GM21381 (cell line): ENCODE measurements around the gene MET.
"Not testable (repeated sequence)": the region's sequence is repeated elsewhere in the genome, so short reads cannot be mapped to it uniquely, and the experiment has no call there.

Experiments
- ATAC-seq: cut with Tn5 transposase; IDR thresholded peaks from one replicate; pipeline ENCODE4 v1.9.1; 2021; ENCODE audit warnings: mild to moderate bottlenecking, moderate library complexity; ENCODE audit not compliant: unreplicated experiment

Gene MET

GRCh38 chr7:116726713-116727431 is 54.9 kb downstream of the MET start:
- ATAC-seq = no peak

- no peak for ATAC-seq
These were observed 55.5 kb downstream of the MET start for GRCh38 chr7:116727432-116728009.

DNA sequence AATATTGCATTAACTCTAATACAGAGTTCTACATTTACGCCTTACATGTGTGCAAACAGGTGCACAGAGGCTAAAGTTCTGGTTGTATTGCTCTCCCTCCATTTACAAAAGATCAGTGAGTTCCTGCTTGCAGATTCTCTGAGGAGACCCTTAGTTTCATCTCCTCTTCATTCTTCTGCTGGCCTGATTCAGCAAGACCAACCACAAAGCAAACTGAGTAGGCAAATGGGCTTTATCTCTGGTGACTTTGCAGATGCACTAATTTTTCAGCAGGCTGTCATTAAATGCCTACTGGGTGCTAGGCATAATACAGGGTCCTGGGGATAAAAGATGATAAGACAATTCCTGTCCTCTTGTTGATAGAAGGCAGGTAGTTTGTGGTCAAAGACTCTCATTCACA is 56.4 kb downstream of the MET start:
- ATAC-seq = no peak

DNA sequence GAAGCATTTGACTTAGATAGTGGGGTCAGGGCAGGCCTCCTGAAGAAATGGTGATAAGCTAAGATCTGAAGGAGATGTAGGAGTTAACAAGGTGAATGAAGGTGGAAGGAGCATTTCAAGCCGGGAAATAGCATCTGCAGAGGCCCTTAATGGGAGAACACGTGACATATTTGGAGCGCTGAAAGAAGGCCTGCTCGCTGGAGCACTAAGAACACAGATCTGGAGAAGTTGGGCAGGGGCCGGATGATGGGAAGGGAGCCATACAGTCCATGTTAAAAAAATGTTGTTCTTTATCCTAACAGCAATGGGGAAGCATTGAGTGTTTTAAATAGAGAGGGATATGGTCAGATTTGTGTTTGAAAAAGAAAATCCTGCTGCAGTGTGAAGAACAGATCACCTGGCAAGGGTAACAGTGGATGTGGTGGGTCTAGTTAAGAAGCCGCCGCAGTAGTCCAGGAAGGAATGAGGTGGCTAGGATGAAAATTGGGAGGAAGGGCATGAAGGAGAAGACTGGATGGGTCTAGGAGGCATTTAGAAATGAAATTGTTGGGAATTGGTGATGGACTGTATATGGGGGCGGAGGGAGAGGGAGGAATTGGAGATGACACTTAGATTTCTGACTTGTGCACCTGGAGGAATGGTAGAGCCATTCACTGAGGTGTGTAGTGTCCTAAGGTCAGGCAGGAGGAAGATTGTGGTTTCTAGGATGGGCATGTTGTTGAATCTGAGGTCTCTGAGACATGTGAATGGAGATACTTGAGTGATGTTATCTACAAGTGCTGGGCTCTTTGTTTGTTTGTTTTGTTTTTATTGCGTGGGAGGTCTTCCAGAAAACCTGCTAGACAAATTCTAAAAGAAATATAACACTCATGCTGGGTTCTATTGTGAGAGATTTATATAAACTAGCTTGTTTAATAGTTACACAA is 58.4 kb downstream of the MET start:
- ATAC-seq = no peak

GRCh38 chr7:116731023-116731395 is 59.0 kb downstream of the MET start:
- ATAC-seq = no peak

- no peak for ATAC-seq
These were observed 59.7 kb downstream of the MET start for GRCh38 chr7:116731445-116732335.

DNA sequence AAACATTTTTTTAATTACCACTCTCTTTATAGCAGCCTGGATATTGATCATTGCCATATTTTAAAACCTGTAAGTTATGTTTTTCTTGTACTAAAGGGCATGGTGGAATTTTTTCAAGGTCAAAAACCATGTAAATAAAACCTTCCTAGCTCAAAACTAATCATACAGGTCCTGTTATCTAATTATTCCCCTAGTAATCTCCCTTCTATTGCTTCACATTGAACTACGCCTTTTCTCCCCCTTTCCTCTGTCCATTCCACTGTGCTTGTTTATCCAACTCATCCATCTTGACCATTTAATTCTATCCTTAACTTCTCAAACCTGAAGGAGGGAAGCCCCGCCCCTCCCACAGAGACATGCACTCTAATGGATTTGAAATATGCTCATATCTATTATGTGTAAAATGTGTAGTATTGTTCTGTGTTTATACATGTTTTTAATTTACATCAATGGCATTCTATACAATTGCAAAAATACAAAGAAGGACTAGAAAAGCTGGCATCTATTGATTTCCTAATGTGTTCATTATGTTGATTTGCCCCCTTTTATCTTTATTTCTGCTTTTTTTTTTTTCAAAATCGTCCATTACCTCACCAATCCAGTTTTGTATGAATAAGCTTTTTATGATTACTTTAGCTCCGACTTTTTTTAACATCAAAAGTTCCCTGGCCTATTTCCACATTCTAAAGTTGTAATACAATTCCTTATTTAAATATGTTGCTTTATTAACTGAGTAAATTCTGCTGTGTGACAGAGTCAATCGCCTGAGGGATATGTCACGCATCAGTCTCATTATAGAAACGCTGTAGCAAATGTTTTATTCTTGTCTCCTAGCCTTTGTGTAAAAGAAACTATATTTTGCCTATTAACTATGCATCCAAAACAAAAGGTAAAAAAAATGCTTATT is 61.0 kb downstream of the MET start:
- no peak for ATAC-seq

GRCh38 chr7:116733924-116734580 is 62.1 kb downstream of the MET start:
- no peak for ATAC-seq

DNA sequence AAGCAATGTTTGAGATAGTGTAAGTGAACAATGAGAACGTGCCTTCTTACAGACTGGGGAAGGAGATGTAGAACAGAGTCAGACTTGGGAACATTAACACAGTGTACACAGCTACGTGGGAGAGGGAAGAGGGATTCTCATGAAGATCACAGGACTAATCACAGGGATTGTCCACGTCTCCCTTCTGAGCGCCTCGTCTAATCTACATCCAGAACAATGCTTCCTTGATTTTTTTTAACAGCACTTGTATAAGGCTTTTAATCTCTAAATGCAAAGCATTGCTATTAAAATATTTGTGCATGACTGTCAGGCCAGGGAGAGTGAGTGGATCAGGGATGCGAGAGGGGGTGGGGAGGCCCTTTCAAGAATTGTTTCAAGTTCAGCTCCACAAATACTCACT is 62.7 kb downstream of the MET start:
- ATAC-seq = no peak

DNA sequence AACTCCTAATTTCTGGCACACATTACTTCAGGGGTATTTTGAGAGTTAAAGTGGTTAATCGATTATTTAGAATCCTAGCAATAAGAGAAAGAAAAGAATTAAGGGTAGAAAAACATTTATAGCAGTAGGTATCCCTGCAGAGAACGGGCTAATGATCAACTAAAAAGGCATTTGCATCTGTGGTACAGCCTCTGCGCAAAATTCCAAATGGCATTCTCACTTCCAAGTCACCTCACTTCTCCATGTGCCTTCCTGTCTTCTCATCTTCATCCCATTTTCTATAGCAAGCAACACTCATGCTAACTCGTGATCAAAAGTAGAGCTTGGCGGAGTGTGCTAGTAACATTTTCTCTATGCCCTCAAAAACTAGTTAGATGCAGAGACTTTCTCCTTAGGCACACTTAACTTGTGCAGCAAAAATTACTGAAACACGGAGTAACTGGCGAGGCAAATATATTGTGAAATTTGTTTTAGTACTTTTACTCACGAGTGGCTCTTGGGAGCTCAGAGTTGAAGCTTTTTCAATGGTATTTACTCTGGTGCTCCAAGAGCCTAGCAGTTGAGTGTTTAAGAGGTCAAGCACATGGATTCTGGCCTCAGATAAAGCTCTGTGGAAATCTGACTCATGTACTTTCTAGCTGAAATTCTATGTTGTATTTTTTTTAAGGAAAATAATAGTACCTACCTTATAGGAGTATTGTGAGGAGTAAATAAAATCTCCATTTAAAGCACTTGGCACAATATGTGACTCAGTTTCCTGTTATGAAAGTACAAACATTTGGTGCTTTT is 65.1 kb downstream of the MET start:
- ATAC-seq = no peak

GRCh38 chr7:116738378-116738777 is 66.4 kb downstream of the MET start:
- no peak for ATAC-seq

DNA sequence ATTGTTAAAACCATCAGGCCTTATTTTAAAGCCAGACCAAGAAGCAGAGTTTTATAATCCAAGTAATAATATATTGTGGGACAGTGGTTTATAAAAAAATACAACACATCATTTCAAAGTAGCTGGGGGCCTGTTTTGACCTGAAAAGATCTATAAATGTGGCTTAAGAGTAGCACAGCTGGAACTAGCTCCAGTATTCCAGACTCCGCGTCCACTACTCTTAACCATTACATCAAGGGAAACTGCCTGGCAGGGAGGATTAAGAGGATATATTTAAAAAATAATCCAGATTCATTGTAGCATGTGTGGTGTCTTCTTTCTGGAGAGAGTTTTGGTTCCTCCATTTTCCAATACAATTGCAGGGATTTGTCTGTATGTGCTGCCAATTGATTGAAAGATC is 67.3 kb downstream of the MET start:
- no peak for ATAC-seq

DNA sequence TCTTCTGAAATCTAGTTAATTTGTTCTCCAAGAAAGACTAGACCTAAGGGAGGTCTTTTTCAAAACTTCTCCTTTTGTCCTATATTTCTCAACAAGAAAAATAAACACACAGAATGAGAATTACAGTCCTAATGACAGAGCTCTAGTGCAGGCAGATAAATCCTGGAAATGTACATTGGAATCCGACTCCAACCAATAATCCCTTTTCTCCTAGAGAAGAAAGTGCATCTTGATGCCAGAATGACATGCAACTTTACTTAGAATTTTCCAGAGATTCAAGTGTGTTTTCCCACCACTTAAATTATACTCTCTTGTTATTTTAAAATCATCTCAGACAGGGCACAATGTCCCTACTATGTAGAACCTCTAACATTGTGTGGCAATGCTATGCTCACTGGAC is 68.2 kb downstream of the MET start:
- ATAC-seq = no peak

GRCh38 chr7:116740755-116741462 is 68.9 kb downstream of the MET start:
- ATAC-seq = no peak

DNA sequence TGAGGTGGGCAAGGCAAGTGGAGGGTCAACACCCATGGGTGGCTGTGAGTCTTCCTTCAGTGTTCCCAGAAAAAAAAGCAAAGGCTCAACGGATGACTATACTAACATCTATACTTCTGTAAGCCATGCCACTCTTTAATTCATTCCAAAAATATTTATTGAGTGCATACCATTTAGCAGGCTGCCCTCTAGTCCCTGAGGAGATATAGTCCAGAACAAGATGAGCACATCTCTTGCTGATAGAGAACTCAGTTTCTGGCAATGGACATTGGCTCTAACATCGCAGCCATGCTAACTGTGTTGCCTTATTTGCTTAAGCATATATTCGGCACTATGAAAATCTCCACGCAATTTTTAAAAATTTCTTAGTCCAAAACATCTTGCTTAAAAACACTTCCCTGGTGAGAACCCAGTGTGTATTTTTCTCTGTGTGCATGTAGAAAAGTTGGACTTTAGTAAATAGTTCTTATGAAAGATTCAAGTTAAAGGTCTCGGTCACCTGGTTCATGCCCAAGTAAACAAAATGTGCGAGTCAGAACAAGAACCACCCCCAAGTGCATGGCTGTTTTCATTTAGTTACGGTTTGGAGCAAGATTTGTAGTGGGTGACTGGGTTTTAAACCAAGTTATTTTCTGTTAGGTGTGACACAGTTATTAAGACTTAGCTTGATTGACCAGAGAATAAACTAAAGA is 69.8 kb downstream of the MET start:
- ATAC-seq = no peak

DNA sequence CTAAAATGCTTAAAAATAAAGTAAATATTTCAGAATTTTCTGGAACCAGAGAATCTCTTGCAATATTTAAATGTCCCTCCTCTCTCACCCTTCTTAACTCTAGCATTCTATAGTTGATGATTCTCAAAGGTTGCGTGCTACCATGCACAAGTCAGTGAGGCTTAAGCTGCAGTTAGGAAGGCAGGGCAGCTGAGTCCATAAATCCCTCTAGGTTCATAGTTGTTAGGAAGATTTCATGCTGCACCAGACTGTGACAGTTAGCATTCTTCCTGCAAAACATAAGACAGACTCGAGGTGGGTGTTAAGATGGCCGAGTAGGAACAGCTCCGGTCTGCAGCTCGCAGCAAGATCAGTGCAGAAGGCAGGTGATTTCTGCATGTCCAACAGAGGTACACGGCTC is 70.6 kb downstream of the MET start:
- ATAC-seq = no peak

- ATAC-seq = not testable (repeated sequence)
These were observed 71.8 kb downstream of the MET start for GRCh38 chr7:116743835-116744234.
